ENCODE data around the gene FAM163B. TPM values are rescaled to one million over a fixed set of nuclear protein-coding genes. Genes with fewer than 3 reads are reported as not detected.

The FAM163B gene
- total and polyA plus RNA-seq, 10 donors: 0.11 to 1.0 (median 0.52) TPM; not detected in 7

DNA sequence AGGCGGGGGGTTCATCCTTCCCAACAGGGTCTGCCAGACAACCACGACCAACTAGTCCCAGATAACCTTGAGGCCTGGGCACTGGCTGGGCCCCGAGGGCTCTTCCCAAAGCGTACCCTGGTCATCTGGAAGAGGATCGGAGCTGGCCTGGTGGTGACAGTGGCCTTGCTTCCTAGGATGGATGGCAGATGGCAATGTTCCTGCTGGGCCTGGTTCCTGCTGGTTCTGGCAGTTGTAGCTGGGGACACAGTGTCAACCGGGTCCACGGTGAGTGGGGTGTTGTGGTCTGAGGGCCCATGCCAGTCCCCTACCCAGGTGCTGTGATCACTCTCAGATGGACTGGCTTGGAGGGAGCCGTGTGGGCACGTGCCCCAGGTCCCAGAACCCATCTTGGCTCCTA is 72.7 kb downstream of the FAM163B start:
- Histone ChIP-seq H3K4me3 (no peak overlapping the region), H3K9me3 (no peaks in the 10 kb centered on the region), H3K27ac (no peak overlapping the region), H3K27me3 (replicated peaks in 1 of 7) (peaks cover 0 to 82% (median 20%) of the 10 kb centered on the region in 7 donors), H3K36me3 (peaks cover 0 to 6% (median 0%) of the 10 kb centered on the region in 6 donors), H3K4me1 (peaks cover 9 to 70% (median 40%) of the 10 kb centered on the region in 6 donors)
- DNase-seq: no peak
- 88 to 97% (median 92%) methylated on average over 5 to 9 of the region's 9 CpGs for WGBS, 5 donors
- intact Hi-C loops (cut with DNase I; ENCODE audit: low total_unique reads): loop anchor here (10.0 kb wide), 1 partner anchor 188 kb away; no protein-coding TSS in a partner anchor
- TF ChIP-seq POLR2AphosphoS5 (IDR thresholded peaks at IDR 0.05) (no peak), POLR2A (IDR thresholded peaks at IDR 0.05) (no peak)
- TF ChIP-seq, protein P1, sequence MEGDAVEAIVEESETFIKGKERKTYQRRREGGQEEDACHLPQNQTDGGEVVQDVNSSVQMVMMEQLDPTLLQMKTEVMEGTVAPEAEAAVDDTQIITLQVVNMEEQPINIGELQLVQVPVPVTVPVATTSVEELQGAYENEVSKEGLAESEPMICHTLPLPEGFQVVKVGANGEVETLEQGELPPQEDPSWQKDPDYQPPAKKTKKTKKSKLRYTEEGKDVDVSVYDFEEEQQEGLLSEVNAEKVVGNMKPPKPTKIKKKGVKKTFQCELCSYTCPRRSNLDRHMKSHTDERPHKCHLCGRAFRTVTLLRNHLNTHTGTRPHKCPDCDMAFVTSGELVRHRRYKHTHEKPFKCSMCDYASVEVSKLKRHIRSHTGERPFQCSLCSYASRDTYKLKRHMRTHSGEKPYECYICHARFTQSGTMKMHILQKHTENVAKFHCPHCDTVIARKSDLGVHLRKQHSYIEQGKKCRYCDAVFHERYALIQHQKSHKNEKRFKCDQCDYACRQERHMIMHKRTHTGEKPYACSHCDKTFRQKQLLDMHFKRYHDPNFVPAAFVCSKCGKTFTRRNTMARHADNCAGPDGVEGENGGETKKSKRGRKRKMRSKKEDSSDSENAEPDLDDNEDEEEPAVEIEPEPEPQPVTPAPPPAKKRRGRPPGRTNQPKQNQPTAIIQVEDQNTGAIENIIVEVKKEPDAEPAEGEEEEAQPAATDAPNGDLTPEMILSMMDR (IDR thresholded peaks at IDR 0.05 in 8 of 11, conservative IDR thresholded peaks at IDR 0.05 in 3 of 11): no peak

DNA sequence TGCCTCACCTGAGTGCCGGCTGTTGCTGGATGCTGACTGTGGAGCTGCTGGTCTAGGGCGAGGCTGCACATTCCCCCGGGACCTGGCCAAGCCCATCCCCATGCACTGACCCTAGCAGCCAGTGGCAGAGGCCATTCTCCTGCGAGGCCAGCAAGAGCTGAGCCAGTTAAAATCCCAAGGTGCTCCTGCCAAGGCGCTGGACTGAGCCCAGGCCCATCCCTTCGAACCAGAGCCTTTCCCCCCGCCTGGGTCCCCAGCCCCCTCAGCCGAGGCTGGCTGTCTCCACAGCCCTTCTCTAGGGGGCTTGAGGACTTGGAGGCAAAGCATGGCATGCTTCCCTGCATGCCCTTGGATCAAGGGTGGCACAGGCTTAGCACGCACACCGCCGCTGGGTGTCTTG is 73.1 kb downstream of the FAM163B start:
- TF ChIP-seq POLR2AphosphoS5 (IDR thresholded peaks at IDR 0.05) (no peak), POLR2A (IDR thresholded peaks at IDR 0.05) (no peak)
- TF ChIP-seq, protein P1 (IDR thresholded peaks at IDR 0.05 in 8 of 11, conservative IDR thresholded peaks at IDR 0.05 in 3 of 11): no peak
- H3K36me3 ChIP-seq: peaks cover 0 to 5% (median 0%) of the 10 kb centered on the region in 6 donors
- H3K27ac ChIP-seq: no peak overlapping the region
- no peak for DNase-seq
- H3K27me3 ChIP-seq (replicated peaks in 1 of 7): peaks cover 0 to 87% (median 23%) of the 10 kb centered on the region in 7 donors
- peaks cover 9 to 73% (median 40%) of the 10 kb centered on the region in 6 donors for H3K4me1 ChIP-seq
- WGBS, 5 donors: 86 to 100% (median 91%) methylated on average over 1 to 11 of the region's 11 CpGs
- H3K4me3 ChIP-seq: no peak overlapping the region
- no peaks in the 10 kb centered on the region for H3K9me3 ChIP-seq
- intact Hi-C loops (cut with DNase I; ENCODE audit: low total_unique reads): loop anchor here (10.0 kb wide), 1 partner anchor 189 kb away; no protein-coding TSS in a partner anchor

DNA sequence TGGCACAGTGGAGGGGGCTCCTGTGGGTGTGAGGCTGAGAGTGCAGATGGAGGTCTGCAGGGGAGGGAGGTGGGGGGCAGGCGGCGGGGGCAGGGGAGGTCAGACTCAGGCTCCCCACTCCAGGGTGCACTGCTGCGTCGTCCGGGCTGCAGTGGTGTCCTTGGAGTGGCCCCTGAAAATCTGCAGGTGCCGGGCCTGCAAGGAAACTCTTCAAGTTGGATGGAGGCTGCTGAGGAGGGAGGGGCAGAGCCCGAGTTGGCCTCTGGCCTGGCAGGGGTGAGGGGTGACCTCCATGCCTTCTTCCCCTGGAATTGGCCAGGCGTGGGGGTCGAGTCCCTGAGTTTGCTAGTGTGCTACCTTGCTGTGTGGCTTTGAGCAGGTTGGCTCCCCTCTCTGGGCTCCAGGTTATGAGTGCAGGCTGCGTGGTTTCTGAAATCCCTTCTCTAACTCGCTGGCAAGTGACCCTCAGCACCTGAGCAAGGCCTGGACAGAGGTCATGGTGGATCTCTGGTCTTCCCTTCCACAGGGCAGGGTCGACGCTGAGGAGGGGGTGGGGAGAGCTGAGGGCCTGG is 73.8 kb downstream of the FAM163B start:
- no peak for DNase-seq
- no peaks in the 10 kb centered on the region for H3K9me3 ChIP-seq
- TF ChIP-seq POLR2AphosphoS5 (IDR thresholded peaks at IDR 0.05): no peak
- TF ChIP-seq, protein P1 (IDR thresholded peaks at IDR 0.05 in 8 of 11, conservative IDR thresholded peaks at IDR 0.05 in 3 of 11): no peak
- no peak for TF ChIP-seq POLR2A (IDR thresholded peaks at IDR 0.05)
- H3K4me3 ChIP-seq: peak overlapping the region in 4 of 8 donors; percentile 19 to 52 (median 30)
- 74 to 82% (median 75%) methylated on average over 8 to 13 of the region's 13 CpGs for WGBS, 5 donors
- H3K27ac ChIP-seq: peak overlapping the region in 1 of 8 donors; percentile 65
- peaks cover 0 to 87% (median 23%) of the 10 kb centered on the region in 7 donors for H3K27me3 ChIP-seq (replicated peaks in 1 of 7)
- H3K36me3 ChIP-seq: no peaks in the 10 kb centered on the region
- peaks cover 9 to 67% (median 34%) of the 10 kb centered on the region in 6 donors for H3K4me1 ChIP-seq
- intact Hi-C loops (cut with DNase I; ENCODE audit: low total_unique reads): loop anchor here (10.0 kb wide), 1 partner anchor 189 kb away; no protein-coding TSS in a partner anchor
